H9 (cell line): ENCODE measurements around the gene CASK. TPM values are rescaled to one million over a fixed set of nuclear protein-coding genes. Genes with fewer than 3 reads are reported as not detected.

Experiments used
- DNase-seq: peaks from one replicate; pipeline ENCODE4 v3.0.0-alpha.2; 2017
- H2AFZ ChIP-seq: one replicate; pipeline ENCODE4 v1.6.1; 2013; ENCODE audit warnings: mild to moderate bottlenecking, low read length, control low read depth, moderate library complexity
- H2AK5ac ChIP-seq: 2 replicates; pipeline ENCODE4 v1.6.1; 2013; ENCODE audit warnings: low read length, control low read depth, mixed read lengths; ENCODE audit not compliant: insufficient read length
- H2BK120ac ChIP-seq: one replicate; pipeline ENCODE4 v1.6.1; 2013; ENCODE audit warnings: low read depth, mild to moderate bottlenecking, low read length, control low read depth, inconsistent platforms; ENCODE audit not compliant: poor library complexity, severe bottlenecking
- H2BK12ac ChIP-seq: 2 replicates; pipeline ENCODE4 v1.6.1; 2013; ENCODE audit warnings: low read length, control low read depth, mixed read lengths, low read depth; ENCODE audit not compliant: insufficient read length
- H2BK15ac ChIP-seq: 2 replicates; pipeline ENCODE4 v1.6.1; 2013; ENCODE audit warnings: low read depth, low read length, control low read depth
- H2BK20ac ChIP-seq: one replicate; pipeline ENCODE4 v1.6.1; 2013; ENCODE audit warnings: low read depth, mild to moderate bottlenecking, low read length, control low read depth, inconsistent platforms; ENCODE audit not compliant: poor library complexity, severe bottlenecking
- H2BK5ac ChIP-seq: 2 replicates; pipeline ENCODE4 v1.6.1; 2013; ENCODE audit warnings: low read length, control low read depth, mixed read lengths; ENCODE audit not compliant: insufficient read length
- H3K14ac ChIP-seq: 2 replicates; pipeline ENCODE4 v1.6.1; 2013; ENCODE audit warnings: low read length, control low read depth; ENCODE audit not compliant: insufficient read depth
- H3K18ac ChIP-seq: 2 replicates; pipeline ENCODE4 v1.6.1; 2013; ENCODE audit warnings: low read depth, mild to moderate bottlenecking, mixed read lengths, low read length, control low read depth; ENCODE audit not compliant: insufficient read length
- H3K23ac ChIP-seq: 2 replicates; pipeline ENCODE4 v1.6.1; 2013; ENCODE audit warnings: low read length, control low read depth, mixed read lengths, low read depth; ENCODE audit not compliant: insufficient read length
- H3K23me2 ChIP-seq: 2 replicates; pipeline ENCODE4 v1.6.1; 2013; ENCODE audit warnings: low read depth, mild to moderate bottlenecking, mixed read lengths, low read length, control low read depth; ENCODE audit not compliant: insufficient read length, poor library complexity, severe bottlenecking
- H3K27ac ChIP-seq: 2 replicates; pipeline ENCODE4 v1.5.1; 2013; ENCODE audit warnings: low read length, control low read depth, mixed read lengths, low read depth; ENCODE audit not compliant: insufficient read length
- H3K27me3 ChIP-seq: 2 replicates; pipeline ENCODE4 v1.6.1; 2013; ENCODE audit warnings: low read length, control low read depth, inconsistent platforms; ENCODE audit not compliant: insufficient read depth
- H3K4ac ChIP-seq: 2 replicates; pipeline ENCODE4 v1.6.1; 2013; ENCODE audit warnings: low read depth, mild to moderate bottlenecking, control low read depth, inconsistent platforms, low read length, moderate library complexity
- H3K4me1 ChIP-seq: 2 replicates; pipeline ENCODE4 v1.6.1; 2013; ENCODE audit warnings: low read length, control low read depth, inconsistent platforms; ENCODE audit not compliant: insufficient read depth
- H3K4me2 ChIP-seq: 2 replicates; pipeline ENCODE4 v1.6.1; 2013; ENCODE audit warnings: low read length, control low read depth, mixed read lengths; ENCODE audit not compliant: insufficient read length, insufficient read depth
- H3K56ac ChIP-seq: 2 replicates; pipeline ENCODE4 v1.6.1; 2013; ENCODE audit warnings: low read depth, mild to moderate bottlenecking, mixed read lengths, low read length, control low read depth; ENCODE audit not compliant: insufficient read length
- H3K79me1 ChIP-seq: 2 replicates; pipeline ENCODE4 v1.6.1; 2013; ENCODE audit warnings: low read depth, mild to moderate bottlenecking, moderate library complexity, low read length, control low read depth, inconsistent platforms; ENCODE audit not compliant: insufficient read depth, poor library complexity, severe bottlenecking
- H3K79me2 ChIP-seq: 2 replicates; pipeline ENCODE4 v1.6.1; 2013; ENCODE audit warnings: low read length, control low read depth, inconsistent platforms; ENCODE audit not compliant: insufficient read depth
- H3K9ac ChIP-seq: 2 replicates; pipeline ENCODE4 v1.6.1; 2013; ENCODE audit warnings: low read length, control low read depth, mixed read lengths; ENCODE audit not compliant: insufficient read length; ENCODE audit errors: extremely low read depth
- H3K9me3 ChIP-seq: one replicate; pipeline ENCODE4 v1.6.1; 2013; ENCODE audit warnings: low read depth, low read length, inconsistent platforms; ENCODE audit not compliant: control insufficient read depth
- H3T11ph ChIP-seq: one replicate; pipeline ENCODE4 v1.6.1; 2013; ENCODE audit warnings: mild to moderate bottlenecking, low read length, control low read depth, inconsistent platforms
- H4K20me1 ChIP-seq: one replicate; pipeline ENCODE4 v1.6.1; 2013; ENCODE audit not compliant: control insufficient read depth, insufficient read length, insufficient read depth
- H4K5ac ChIP-seq: 2 replicates; pipeline ENCODE4 v1.6.1; 2013; ENCODE audit warnings: low read depth, mild to moderate bottlenecking, mixed read lengths, low read length, control low read depth; ENCODE audit not compliant: insufficient read length
- H4K8ac ChIP-seq: replicated peaks from 2 replicates; pipeline ENCODE4 v1.6.1; 2013; ENCODE audit warnings: low read length, control low read depth, mixed read lengths, low read depth; ENCODE audit not compliant: insufficient read length
- H4K91ac ChIP-seq: 2 replicates; pipeline ENCODE4 v1.6.1; 2013; ENCODE audit warnings: low read depth, mild to moderate bottlenecking, moderate library complexity, mixed read lengths, low read length, control low read depth; ENCODE audit not compliant: insufficient read length
- H3K27ac Mint-ChIP-seq, 3 experiments: 2 replicates in 2 of 3; 3 replicates in 1 of 3; pipeline ENCODE4 v1.8.0; 2020 to 2021; ENCODE audit warnings: mixed read lengths in 3 of 3, mild to moderate bottlenecking in 1 of 3, moderate library complexity in 1 of 3
- H3K27me3 Mint-ChIP-seq: 2 replicates; pipeline ENCODE4 v1.8.0; 2021; ENCODE audit warnings: low read depth, mild to moderate bottlenecking, moderate library complexity, mixed read lengths
- H3K36me3 Mint-ChIP-seq, 3 experiments: 2 replicates in 2 of 3; 3 replicates in 1 of 3; pipeline ENCODE4 v1.8.0; 2020 to 2021; ENCODE audit warnings: low read depth in 3 of 3, mixed read lengths in 3 of 3; ENCODE audit not compliant: insufficient read depth in 1 of 3
- H3K4me1 Mint-ChIP-seq, 2 experiments: 2 replicates each; pipeline ENCODE4 v1.8.0; 2020; ENCODE audit warnings: mixed read lengths in 2 of 2
- H3K4me3 Mint-ChIP-seq, 2 experiments: 2 replicates in 1 of 2; 3 replicates in 1 of 2; pipeline ENCODE4 v1.8.0; 2020 to 2021; ENCODE audit warnings: mild to moderate bottlenecking in 2 of 2, mixed read lengths in 2 of 2, moderate library complexity in 1 of 2
- H3K9me3 Mint-ChIP-seq, 2 experiments: 2 replicates in 1 of 2; 3 replicates in 1 of 2; pipeline ENCODE4 v1.8.0; 2020; ENCODE audit warnings: mild to moderate bottlenecking in 2 of 2, mixed read lengths in 2 of 2, moderate library complexity in 1 of 2
- CTCF ChIP-seq: fragments of 200-600 bp; sonication (generic); conservative IDR thresholded peaks from 3 replicates; pipeline ENCODE4 v1.8.0; 2021; ENCODE audit warnings: antibody characterized with exemption, mild to moderate bottlenecking
- WGBS: extraction: QIAGEN DNeasy Blood & Tissue Kit; methylation state at CpG from one replicate; pipeline ENCODE4 v1.1.7; 2013; ENCODE audit warnings: missing lambda C conversion rate, low lambda C conversion rate, mixed read lengths; ENCODE audit not compliant: insufficient read length; ENCODE audit errors: extremely low coverage; 5-methylcytosine and 5-hydroxymethylcytosine counted together
- total RNA-seq: library from RNA; stranded (reverse); gene quantifications from 2 replicates; pipeline ENCODE4 v1.2.1, GENCODE V29; 2021

The CASK gene
- total RNA-seq, 1 experiment from 2014 or later: 44.1 TPM

GRCh38 chrX:41666251-41666650 lies 257.1 kb downstream of the CASK start:
- DNase-seq: no peak
- no CpG with 5 or more reads among the region's 1 CpG for WGBS

More at GRCh38 chrX:41666251-41666650, 257.1 kb downstream of the CASK start:
- no peaks in the 10 kb centered on the region for H3K79me1 ChIP-seq
- no peaks in the 10 kb centered on the region for H3K23me2 ChIP-seq
- H3K56ac ChIP-seq: no peak overlapping the region
- Mint-ChIP-seq H3K36me3 (peaks cover 2 to 17% (median 7%) of the 10 kb centered on the region in 3 experiments; a peak in 4 of 7 replicates), H3K27me3 (no peaks in the 10 kb centered on the region; the same call in 1 of the 2 replicates), H3K27ac (no peak overlapping the region; a peak in 1 of 7 replicates), H3K4me1 (peaks cover 4 to 6% of the 10 kb centered on the region in 2 experiments; a peak in 2 of 4 replicates), H3K4me3 (no peak overlapping the region), H3K9me3 (peaks cover 44 to 45% of the 10 kb centered on the region in 2 experiments)
- no peak overlapping the region for H4K5ac ChIP-seq
- H2BK20ac ChIP-seq: no peak overlapping the region
- H4K20me1 ChIP-seq: no peaks in the 10 kb centered on the region
- no peak overlapping the region for H2AFZ ChIP-seq
- no peak overlapping the region for H3K4me2 ChIP-seq
- H2BK12ac ChIP-seq: no peak overlapping the region
- no peaks in the 10 kb centered on the region for H3K9me3 ChIP-seq
- no peak overlapping the region for H4K8ac ChIP-seq
- no peak overlapping the region for H2AK5ac ChIP-seq
- H2BK120ac ChIP-seq: no peak overlapping the region
- no peak overlapping the region for H2BK15ac ChIP-seq
- no peak overlapping the region for H3K14ac ChIP-seq
- no peak overlapping the region for H3K9ac ChIP-seq
- no peak overlapping the region for H2BK5ac ChIP-seq
- H3K27me3 ChIP-seq: no peaks in the 10 kb centered on the region
- TF ChIP-seq CTCF: no peak
- no peak overlapping the region for H3K27ac ChIP-seq
- H3K79me2 ChIP-seq: no peaks in the 10 kb centered on the region
- H3T11ph ChIP-seq: no peak overlapping the region
- H3K4ac ChIP-seq: no peak overlapping the region
- H3K18ac ChIP-seq: no peak overlapping the region
- H4K91ac ChIP-seq: no peak overlapping the region
- no peaks in the 10 kb centered on the region for H3K4me1 ChIP-seq
- no peak overlapping the region for H3K23ac ChIP-seq
